Measurements from ENCODE around the gene LSG1. TPM values are rescaled to one million over a fixed set of nuclear protein-coding genes. Genes with fewer than 3 reads are reported as not detected.

The LSG1 gene
- total and polyA plus RNA-seq, 9 of the 15 experiments (the other 6 are each of a cell fraction or from before 2014, with no cell fraction given), result 14.9 to 73.7 (median 46.7) TPM

- no peak for TF ChIP-seq SMAD1 (IDR thresholded peaks at IDR 0.05; ENCODE audit: low read depth, low read length, partially characterized antibody)
- TF ChIP-seq PTRF (tag; IDR thresholded peaks at IDR 0.05), result no peak
- TF ChIP-seq ZNF830 (CRISPR knock-in tag; IDR thresholded peaks at IDR 0.05), result no peak
- no peak for TF ChIP-seq CREM (IDR thresholded peaks at IDR 0.05; ENCODE audit: low read depth)
- no peak for TF ChIP-seq DMBX1 (CRISPR knock-in tag; IDR thresholded peaks at IDR 0.05; ENCODE audit: borderline replicate concordance)
- no peak for TF ChIP-seq SLC30A9 (CRISPR knock-in tag; IDR thresholded peaks at IDR 0.05)
- TF ChIP-seq SP1 (CRISPR knock-in tag; IDR thresholded peaks at IDR 0.05), result peak; percentile 69
- TF ChIP-seq ZNF511 (CRISPR knock-in tag; IDR thresholded peaks at IDR 0.05), result 0 out of 2 replicates have a peak, but pooled peaks have one; percentile 67
- TF ChIP-seq TRIM24 (IDR thresholded peaks at IDR 0.05), result no peak
- no peak for TF ChIP-seq ZNF239 (CRISPR knock-in tag; IDR thresholded peaks at IDR 0.05)
- TF ChIP-seq BRD9 (IDR thresholded peaks at IDR 0.05; ENCODE audit: low read depth, partially characterized antibody), result no peak
- no peak for TF ChIP-seq ZNF408 (CRISPR knock-in tag; IDR thresholded peaks at IDR 0.05; ENCODE audit: low read depth)
- no peak for TF ChIP-seq E2F1 (CRISPR knock-in tag; IDR thresholded peaks at IDR 0.05)
- TF ChIP-seq RERE (CRISPR knock-in tag; IDR thresholded peaks at IDR 0.05; ENCODE audit: borderline replicate concordance), result no peak
- no peak for TF ChIP-seq RBM14 (IDR thresholded peaks at IDR 0.05; ENCODE audit: borderline replicate concordance, insufficient read depth, low read depth, low read length)
- no peak for TF ChIP-seq ZNF764 (CRISPR knock-in tag; IDR thresholded peaks at IDR 0.05; ENCODE audit: low read depth)
- TF ChIP-seq SNAPC5 (CRISPR knock-in tag; IDR thresholded peaks at IDR 0.05), result no peak
- 0 out of 4 replicates have a peak, but pooled peaks of 1 of the 2 experiments have one; percentile 3 for TF ChIP-seq FOXA3 (CRISPR knock-in tag; conservative IDR thresholded peaks at IDR 0.05 in 1 of 2, IDR thresholded peaks at IDR 0.05 in 1 of 2)
- TF ChIP-seq ZBTB5 (IDR thresholded peaks at IDR 0.05), result peak; percentile 77; the same call in 1 of the 2 replicates
Observed at GRCh38 chr3:194685718-194686413, 13.9 kb upstream of the LSG1 start, which contains the start of gene FAM43A (continued).

Data from K562 (cell line).